HCT116 (cell line): ENCODE data around the gene AGAP1. TPM values are rescaled to one million over a fixed set of nuclear protein-coding genes. Genes with fewer than 3 reads are reported as not detected.

Experiments used
- ATAC-seq: fragments of 200-7000 bp; cut with Tn5 transposase; 2 replicates; pipeline ENCODE4 v1.9.1; 2020; ENCODE audit warnings: mild to moderate bottlenecking, moderate library complexity
- BruUV-seq: library from RNA; stranded (reverse); fragments of 400-500 nt; replicated peaks from 2 replicates; lab custom pipeline; 2021; lab: Mats Ljungman, UMichigan
- CTCF ChIA-PET: fragments of 300-600 bp; sonication (Branson Sonifier 250); formaldehyde crosslinking; loops from one replicate; lab custom pipeline; 2021; ENCODE audit warnings: antibody characterized with exemption; lab: Charles Lee
- POLR2A ChIA-PET: fragments of 300-600, 350-600 bp; sonication (Branson Sonifier 250); formaldehyde crosslinking; loops from one replicate; lab custom pipeline; 2021; ENCODE audit warnings: antibody characterized with exemption; lab: Charles Lee
- RAD21 ChIA-PET, 2 experiments: fragments of 300-600 bp; sonication (Branson Sonifier 250); formaldehyde crosslinking; loops; one replicate each; lab custom pipeline; 2023; ENCODE audit warnings: low total read pairs in 2 of 2; ENCODE audit not compliant: uncharacterized antibody in 2 of 2, unreplicated experiment in 2 of 2, low non-redundant PET in 1 of 2; lab: Charles Lee
- DNase-seq: peaks from one replicate; pipeline ENCODE4 v3.0.0-alpha.2; 2010; ENCODE audit warnings: low read depth, low spot score
- H2AFZ ChIP-seq: fragments of 200-600 bp; shearing (Covaris generic), sonication (generic); 2 replicates; pipeline ENCODE4 v1.6.1; 2017; ENCODE audit warnings: low read depth, mixed run types, mixed read lengths, antibody characterized with exemption, low read length; ENCODE audit not compliant: poor library complexity, severe bottlenecking
- H3K27ac ChIP-seq: 2 replicates; pipeline ENCODE4 v1.5.1; 2012; ENCODE audit warnings: low read depth, low read length
- H3K27me3 ChIP-seq: fragments of 200-600 bp; sonication (generic); 2 replicates; pipeline ENCODE4 v1.6.1; 2016; ENCODE audit warnings: mixed run types, low read length, mixed read lengths; ENCODE audit not compliant: insufficient read depth
- H3K36me3 ChIP-seq, 2 experiments: fragments of 200-500 bp in 1 of 2; fragments of 200-600 bp in 1 of 2; sonication (Bioruptor generic) in 1 of 2; sonication (generic) in 1 of 2; 2 replicates each; pipeline versions ENCODE4 v1.5.1 to v1.6.1; 2014 to 2016; ENCODE audit warnings: low read length in 2 of 2, inconsistent platforms in 1 of 2, mixed read lengths in 1 of 2, mixed run types in 1 of 2; ENCODE audit not compliant: insufficient read depth in 2 of 2, control insufficient read depth in 1 of 2
- H3K4me1 ChIP-seq, 2 experiments: fragments of 200-600 bp in 1 of 2; sonication (generic) in 1 of 2; 2 replicates each; pipeline versions ENCODE4 v1.5.1 to v1.6.1; 2012 to 2017; ENCODE audit warnings: low read length in 2 of 2, inconsistent platforms in 1 of 2, mild to moderate bottlenecking in 1 of 2, mixed read lengths in 1 of 2, mixed run types in 1 of 2, moderate library complexity in 1 of 2; ENCODE audit not compliant: insufficient read depth in 2 of 2, control insufficient read depth in 1 of 2
- H3K4me2 ChIP-seq: fragments of 200-600 bp; sonication (generic); 2 replicates; pipeline ENCODE4 v1.6.1; 2017; ENCODE audit warnings: mixed run types, low read length, mixed read lengths
- H3K4me3 ChIP-seq, 2 experiments: fragments of 200-600 bp in 1 of 2; sonication (generic) in 1 of 2; replicated peaks in 1 of 2; 2 replicates each; pipeline ENCODE4 v1.5.1; 2011 to 2016; ENCODE audit warnings: low read length in 2 of 2, control low read depth in 1 of 2, low read depth in 1 of 2, mild to moderate bottlenecking in 1 of 2, mixed read lengths in 1 of 2, mixed run types in 1 of 2
- H3K79me2 ChIP-seq: fragments of 200-600 bp; sonication (generic); 2 replicates; pipeline ENCODE4 v1.6.1; 2017; ENCODE audit warnings: mild to moderate bottlenecking, mixed run types, low read length, moderate library complexity, mixed read lengths; ENCODE audit not compliant: insufficient read depth
- H3K9ac ChIP-seq: fragments of 200-600 bp; sonication (generic); 2 replicates; pipeline ENCODE4 v1.6.1; 2016; ENCODE audit warnings: low read length, mixed read lengths
- H3K9me2 ChIP-seq: fragments of 200-600 bp; sonication (generic), shearing (Covaris generic); 2 replicates; pipeline ENCODE4 v1.6.1; 2017; ENCODE audit warnings: mixed run types, mild to moderate bottlenecking, moderate library complexity; ENCODE audit not compliant: insufficient read depth
- H3K9me3 ChIP-seq, 2 experiments: fragments of 200-500 bp in 1 of 2; fragments of 200-600 bp in 1 of 2; sonication (Bioruptor generic) in 1 of 2; sonication (generic) in 1 of 2; 2 replicates each; pipeline ENCODE4 v1.6.1; 2014 to 2017; ENCODE audit warnings: low read length in 2 of 2, mixed read lengths in 2 of 2, inconsistent platforms in 1 of 2, low read depth in 1 of 2, mild to moderate bottlenecking in 1 of 2, mixed run types in 1 of 2, moderate library complexity in 1 of 2; ENCODE audit not compliant: control insufficient read depth in 1 of 2, insufficient read depth in 1 of 2
- H4K20me1 ChIP-seq: fragments of 200-600 bp; sonication (generic), shearing (Covaris generic); 2 replicates; pipeline ENCODE4 v1.6.1; 2017; ENCODE audit warnings: mixed run types, mild to moderate bottlenecking, moderate library complexity; ENCODE audit not compliant: insufficient read depth
- CEBPB ChIP-seq: IDR thresholded peaks from 2 replicates; pipeline ENCODE4 v1.6.1; 2012; ENCODE audit warnings: low read depth
- ELF1 ChIP-seq: IDR thresholded peaks from 2 replicates; pipeline ENCODE4 v1.6.1; 2012; ENCODE audit warnings: low read depth, borderline replicate concordance
- FOSL1 ChIP-seq: IDR thresholded peaks from 2 replicates; pipeline ENCODE4 v1.6.1; 2012; ENCODE audit warnings: low read depth
- RAD21 ChIP-seq: IDR thresholded peaks from 2 replicates; pipeline ENCODE4 v1.6.1; 2012; ENCODE audit warnings: low read depth, mild to moderate bottlenecking
- REST ChIP-seq: IDR thresholded peaks from 2 replicates; pipeline ENCODE4 v1.6.1; 2012; ENCODE audit warnings: low read depth
- SP1 ChIP-seq: IDR thresholded peaks from 2 replicates; pipeline ENCODE4 v1.6.1; 2012; ENCODE audit warnings: low read depth
- YY1 ChIP-seq: IDR thresholded peaks from 2 replicates; pipeline ENCODE4 v1.6.1; 2011; ENCODE audit warnings: low read length, low read depth, moderate library complexity, mild to moderate bottlenecking; ENCODE audit not compliant: insufficient replicate concordance; ENCODE audit errors: extremely low read depth
- intact Hi-C: fragments of 100-400 bp; cut with micrococcal nuclease; formaldehyde crosslinking; loops from 2 replicates; pipeline ENCODE4 v1.10.0; 2022
- total RNA-seq: library from RNA; stranded (reverse); gene quantifications from one replicate; pipeline ENCODE4 v1.2.1, GENCODE V29; 2021; ENCODE audit not compliant: unreplicated experiment
- TF ChIP-seq, protein P1 (sequence below): IDR thresholded peaks from 2 replicates; pipeline ENCODE4 v1.6.1; 2012

The AGAP1 gene
- total RNA-seq, 1 experiment from 2014 or later = 43.8 TPM

DNA sequence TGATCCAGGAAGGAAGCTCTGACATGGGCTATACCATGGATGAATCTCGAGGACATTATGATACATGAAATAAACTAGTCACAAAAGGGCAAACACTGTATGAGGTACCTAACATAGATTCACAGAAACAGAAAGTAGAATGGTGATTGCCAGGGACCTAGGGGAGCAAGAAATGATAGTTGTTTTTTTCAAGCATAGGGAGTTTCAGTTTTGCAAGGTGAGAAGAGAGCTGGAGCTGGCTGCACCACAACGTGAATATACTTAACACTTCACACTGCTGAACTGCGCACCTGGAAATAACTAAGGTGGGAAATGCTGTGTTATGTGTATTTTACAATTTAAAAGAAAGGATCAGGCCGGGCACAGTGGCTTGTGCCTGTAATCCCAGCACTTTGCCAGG is 13.2 kb upstream of the AGAP1 start:
- no TSS peak for BruUV-seq
- no peak for ATAC-seq
- POLR2A ChIA-PET = interaction anchor here (0.6 kb wide), 1 partner anchor 754 kb away, joined by 3 read pairs; no protein-coding TSS in a partner anchor
- H3K79me2 ChIP-seq = no peaks in the 10 kb centered on the region
- no peaks in the 10 kb centered on the region for H3K4me1 ChIP-seq
- CTCF ChIA-PET = no interaction called here
- no peak overlapping the region for H3K27ac ChIP-seq
- RAD21 ChIA-PET = no interaction called here
- TF ChIP-seq RAD21 (no peak), YY1 (no peak), CEBPB (no peak), SP1 (no peak), FOSL1 (no peak), ELF1 (no peak), REST (no peak)
- TF ChIP-seq, protein P1, sequence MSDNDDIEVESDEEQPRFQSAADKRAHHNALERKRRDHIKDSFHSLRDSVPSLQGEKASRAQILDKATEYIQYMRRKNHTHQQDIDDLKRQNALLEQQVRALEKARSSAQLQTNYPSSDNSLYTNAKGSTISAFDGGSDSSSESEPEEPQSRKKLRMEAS = no peak
- H3K36me3 ChIP-seq = no peaks in the 10 kb centered on the region
- no peak overlapping the region for H3K4me3 ChIP-seq
- H4K20me1 ChIP-seq = no peaks in the 10 kb centered on the region
- H3K9me2 ChIP-seq = no peaks in the 10 kb centered on the region; the same call in 1 of the 2 replicates
- no peak overlapping the region for H3K4me2 ChIP-seq
- H3K9ac ChIP-seq = no peak overlapping the region
- no peak for DNase-seq
- no peaks in the 10 kb centered on the region for H3K27me3 ChIP-seq
- intact Hi-C loops = no loop called here
- H3K9me3 ChIP-seq = no peaks in the 10 kb centered on the region
- H2AFZ ChIP-seq = no peak overlapping the region
